GM19324 (cell line): ENCODE data around the gene NHLH2.

Source experiments
- ATAC-seq: cut with Tn5 transposase; IDR thresholded peaks from one replicate; pipeline ENCODE4 v1.9.1; 2021; ENCODE audit warnings: mild to moderate bottlenecking, moderate library complexity; ENCODE audit not compliant: unreplicated experiment, low FRiP score

The NHLH2 gene

DNA sequence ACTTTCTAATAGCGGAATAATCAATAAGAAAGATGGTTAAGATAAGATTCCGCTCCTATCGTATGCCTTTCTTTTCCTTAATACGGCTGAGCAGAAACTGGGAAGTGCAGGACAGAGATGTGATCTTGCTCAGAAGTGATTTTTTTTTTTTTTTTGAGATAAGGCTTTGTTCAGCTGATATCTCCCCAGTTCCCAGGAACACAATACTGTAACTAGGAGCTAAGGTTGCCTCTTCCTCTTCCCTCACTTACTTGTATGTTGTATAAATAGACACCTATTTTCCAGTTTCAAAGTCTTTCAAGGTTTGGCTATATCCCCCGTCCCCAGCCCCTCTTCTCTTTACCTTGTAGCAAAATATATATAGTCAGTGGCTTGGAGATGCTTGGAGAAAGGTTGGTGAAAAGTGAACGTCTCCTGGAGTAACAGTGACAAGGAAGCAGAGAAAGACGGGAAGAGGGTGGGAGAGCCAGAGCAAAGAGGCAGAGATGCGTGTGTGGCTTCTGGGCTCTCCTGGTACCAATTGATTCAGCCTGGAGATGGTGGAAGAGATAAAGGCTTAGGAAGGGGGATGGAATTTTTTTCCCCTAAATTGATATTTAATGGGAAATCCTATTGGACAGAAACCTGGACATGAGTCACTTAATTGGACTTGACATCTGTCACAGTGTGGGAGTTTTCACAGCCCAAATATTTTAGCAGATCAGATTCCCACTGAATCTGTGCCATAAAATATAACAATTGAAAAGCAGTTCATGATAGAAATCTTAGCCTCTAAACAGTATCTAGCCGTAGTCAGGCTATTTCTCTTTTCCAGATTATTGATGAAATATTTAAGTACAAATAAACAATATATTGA, at the start of gene NHLH2:
Gene NHLH2 (minus strand): TSS at position 522 of the 856 bp plus-strand sequence. CDS start 2,754 bp downstream, outside the sequence.
- no peak for ATAC-seq

DNA sequence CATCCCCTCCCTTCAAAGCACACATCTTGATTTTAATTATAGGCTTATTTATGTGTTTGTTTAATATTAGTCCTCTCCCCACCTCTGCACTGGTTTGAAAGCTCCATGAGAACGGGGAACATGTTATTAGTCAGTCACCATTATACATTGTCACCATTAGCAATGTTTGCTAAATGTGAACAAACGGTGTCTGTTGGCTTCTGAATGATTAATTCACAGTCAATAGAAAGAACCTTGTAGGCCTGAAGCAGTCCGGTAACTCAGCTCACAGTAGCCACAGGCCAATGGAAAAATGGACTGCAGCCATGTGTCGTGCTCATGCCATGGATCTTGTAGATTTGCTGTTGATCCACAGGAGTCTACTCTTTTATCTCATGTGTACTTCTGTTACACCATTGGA, 49.7 kb upstream of the NHLH2 start:
- no peak for ATAC-seq

DNA sequence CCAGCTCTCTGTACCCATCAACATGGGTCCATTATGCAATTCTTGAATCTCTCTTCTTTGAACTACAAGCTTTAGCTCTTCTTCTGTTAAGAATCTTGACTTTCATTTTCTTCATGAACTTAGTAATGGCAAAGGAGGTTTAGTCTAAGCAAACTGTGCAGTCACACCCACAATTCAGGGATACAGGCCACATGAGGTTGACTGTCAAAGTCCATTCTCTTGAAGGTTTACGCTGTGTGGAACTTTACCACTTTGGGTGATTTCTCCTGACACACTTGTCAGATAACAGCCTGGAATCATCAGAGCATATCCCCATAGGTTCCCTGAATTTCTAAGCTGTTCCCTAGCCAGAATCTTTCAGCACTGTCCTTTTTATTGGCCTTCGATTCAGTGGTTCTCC, 48.0 kb upstream of the NHLH2 start:
- no peak for ATAC-seq

DNA sequence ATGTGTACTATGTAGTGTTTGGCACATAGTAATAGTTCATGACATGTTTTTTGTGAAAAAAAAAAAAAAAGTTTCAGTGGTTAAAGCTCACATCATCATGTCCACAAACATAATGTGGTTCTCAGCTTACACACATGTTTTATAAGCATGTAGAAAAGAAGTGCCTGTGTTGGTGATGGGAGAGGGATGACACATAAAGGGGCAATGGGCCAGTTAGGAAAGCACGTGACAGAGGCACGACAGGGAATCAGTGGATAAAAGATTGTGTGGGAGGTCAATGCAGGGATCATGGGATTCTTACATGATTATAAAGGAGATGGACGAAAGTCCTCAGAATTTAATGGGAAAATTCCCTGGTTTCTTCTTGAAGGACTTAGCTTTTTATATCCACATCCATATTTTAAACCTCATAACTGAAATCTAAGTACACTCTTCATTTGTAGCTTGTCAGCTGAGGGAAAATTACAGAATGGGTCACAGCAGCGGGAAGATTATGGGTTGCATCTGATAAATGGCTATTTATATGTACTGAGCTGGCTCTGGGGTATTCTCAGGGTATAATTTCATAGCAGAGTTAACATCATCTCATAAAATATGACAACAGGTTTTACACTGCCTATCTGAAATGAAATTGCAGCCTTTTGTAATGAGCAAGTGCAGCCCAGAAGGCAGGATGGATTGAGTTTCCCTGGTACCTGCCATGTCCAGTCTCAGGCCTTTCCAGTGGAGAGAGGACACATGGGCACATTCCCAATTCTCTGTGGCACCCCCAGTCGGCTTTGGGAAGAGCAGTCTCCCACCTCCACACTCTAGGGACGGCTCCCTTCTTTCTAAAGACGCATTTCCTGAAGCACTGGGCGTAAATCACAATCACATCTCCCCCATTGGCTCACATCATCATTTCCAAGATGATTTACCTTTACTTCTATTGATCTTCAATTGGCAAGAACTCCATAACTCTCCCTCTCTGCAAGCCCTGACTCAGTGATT, 42.3 kb upstream of the NHLH2 start:
- ATAC-seq: no peak

DNA sequence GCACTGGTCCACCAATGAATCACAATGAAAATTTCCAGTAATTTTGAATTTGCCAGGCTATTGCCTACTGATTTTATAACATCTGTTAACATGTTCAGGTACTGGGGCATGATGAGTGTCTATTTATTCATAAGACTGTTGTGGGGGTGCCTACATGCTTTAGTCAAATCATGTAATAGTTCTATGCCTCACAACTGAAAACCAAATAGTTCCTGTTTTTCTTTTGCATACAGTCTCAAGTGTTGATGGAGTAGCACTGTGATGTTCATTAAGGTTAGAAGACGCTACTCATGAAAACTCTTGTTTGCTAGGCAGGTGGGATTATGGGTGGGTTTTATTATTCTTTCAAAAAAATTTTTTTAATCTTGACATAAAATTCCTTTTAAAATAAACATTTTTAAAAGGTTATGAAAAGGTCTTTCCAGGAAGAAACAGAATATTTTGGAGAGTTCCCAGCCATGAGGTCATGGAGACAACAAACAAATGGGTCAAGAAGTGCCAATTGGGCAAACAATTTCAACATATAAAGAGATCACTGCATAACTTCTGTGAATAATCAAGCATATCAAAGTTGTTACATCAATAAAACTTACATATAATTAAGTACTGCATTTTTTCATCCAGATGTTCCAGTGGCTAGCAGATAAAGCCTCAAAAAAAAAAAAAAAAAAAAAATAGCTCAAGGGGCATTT, 40.2 kb upstream of the NHLH2 start:
- no peak for ATAC-seq

DNA sequence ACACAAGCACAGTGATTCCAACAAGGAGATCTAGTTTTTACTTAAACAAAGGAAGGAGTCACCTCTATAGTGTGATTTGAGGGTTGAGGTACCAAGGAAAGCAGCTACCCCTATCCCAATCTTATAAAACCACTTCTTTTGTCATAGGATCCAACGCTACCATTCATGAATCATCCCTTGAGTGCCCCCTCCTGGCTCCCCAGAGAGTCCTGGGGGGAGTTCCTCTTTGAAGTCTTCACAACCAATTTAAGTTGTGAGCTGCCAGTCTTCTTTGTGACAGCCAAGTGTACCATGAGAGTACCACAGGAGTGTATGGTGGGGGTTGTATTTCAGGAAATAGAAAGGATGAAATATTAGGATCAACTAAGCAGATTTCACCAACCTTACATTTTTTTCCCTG, 39.1 kb upstream of the NHLH2 start:
- no peak for ATAC-seq

DNA sequence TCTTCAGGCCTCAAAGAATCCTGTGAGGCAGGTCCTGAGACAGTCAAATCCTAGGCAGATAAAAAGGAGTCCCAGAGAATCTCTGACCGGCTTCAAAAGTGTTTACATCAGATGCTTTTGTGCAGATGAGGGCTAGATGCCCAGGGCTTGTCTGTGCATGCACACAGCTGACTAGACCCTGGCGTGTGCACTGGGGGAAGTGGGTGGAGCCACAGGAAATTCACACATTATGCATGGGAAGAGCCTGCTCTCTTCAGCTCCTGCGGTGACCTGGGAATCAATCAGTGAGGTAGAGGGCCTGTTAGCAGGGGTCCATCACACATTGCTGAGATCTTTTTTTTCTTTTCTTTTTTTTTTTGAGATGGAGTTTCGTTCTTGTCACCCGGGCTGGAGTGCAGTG, 36.6 kb upstream of the NHLH2 start:
- no peak for ATAC-seq

DNA sequence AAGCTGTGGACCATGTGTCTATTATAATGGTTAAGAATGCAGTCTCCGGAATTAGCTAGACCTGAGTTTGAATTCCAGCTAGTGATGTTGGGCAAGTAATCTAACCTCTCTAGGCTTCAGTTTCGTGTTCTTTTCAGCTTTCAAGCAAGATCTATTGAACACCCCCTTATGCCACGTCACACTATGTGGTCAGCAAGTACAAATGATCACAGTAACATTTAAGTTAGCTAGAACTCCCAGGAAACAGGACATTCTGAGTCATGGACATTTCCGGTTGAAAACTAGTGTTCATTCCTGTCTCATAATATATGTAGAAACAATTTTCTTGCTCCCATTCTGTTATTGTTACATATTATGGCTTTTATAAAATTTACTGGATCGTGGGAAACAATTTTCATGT, 34.0 kb upstream of the NHLH2 start:
- no peak for ATAC-seq

DNA sequence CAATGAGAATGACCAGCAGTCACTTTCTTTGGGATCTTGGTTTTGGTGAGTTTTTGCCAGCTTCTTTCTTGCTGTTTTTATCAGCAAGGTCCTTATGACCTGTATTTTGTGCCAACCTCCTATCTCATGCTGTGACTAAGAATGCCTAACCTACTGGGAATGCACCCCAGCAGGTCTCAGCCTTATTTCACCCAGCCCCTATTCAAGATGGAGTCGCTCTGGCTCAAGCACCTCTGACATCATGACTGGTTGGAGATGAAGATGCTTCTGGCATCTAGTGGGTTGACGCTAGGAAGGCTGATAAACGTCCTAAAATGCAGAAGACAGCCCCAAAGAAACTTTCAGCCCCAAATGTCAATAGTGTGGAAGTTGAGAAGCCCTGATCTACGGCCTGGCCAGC, 33.6 kb upstream of the NHLH2 start:
- ATAC-seq: no peak

DNA sequence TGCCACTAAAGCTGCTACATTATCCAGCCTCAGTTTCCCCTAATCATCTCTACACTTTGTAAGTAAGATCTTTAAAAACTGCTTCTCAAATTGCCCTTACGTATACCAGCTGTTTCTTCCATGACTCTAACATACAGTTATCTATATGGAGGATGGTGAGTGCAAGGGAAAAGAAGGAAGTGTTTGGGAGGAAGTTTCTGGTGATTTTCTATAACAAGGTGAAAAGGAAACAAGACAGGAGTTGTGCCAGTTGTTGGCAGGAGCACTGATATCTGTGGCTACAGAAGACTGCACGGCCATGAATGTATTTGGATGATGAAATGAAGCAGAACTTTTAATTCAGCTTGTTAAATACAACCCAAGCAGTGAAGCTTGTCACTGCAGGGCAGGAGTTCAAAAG, 32.3 kb upstream of the NHLH2 start:
- no peak for ATAC-seq

DNA sequence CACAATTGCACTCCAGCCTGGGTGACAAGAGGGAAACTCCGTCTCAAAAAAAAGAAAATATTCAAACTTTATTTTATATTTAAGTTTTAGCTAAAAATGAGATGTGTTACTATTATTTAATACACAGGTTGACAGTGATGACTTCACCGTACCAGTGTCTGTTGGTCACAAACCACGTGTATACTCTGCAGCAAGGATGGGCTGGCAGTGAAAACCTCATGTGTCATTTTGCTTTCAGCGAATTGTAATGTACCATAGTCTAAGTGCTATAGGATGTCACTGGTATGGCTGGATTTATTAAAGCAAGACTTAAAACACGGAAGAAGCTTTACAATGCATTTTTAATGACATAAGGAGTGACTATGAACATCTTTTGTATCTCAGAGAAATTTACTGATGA, 28.1 kb upstream of the NHLH2 start:
- no peak for ATAC-seq

DNA sequence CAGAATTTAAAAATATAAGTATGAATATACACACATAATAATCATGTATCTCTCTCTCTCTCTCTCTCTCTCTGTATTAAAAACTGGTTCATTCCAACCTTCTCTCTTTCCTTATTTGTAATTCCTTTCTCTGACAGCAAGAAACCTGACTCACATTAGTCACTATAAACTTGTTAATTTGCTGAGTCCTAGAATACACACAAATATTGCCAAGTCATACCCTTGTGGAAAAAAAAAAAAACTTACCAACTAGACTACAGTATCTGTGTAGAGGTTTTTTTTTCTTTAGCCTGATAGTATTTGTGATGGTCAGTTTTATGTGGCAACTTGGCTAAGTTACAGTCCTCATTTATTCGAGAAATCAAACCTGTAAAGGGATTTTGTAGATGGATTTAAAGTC, 26.3 kb upstream of the NHLH2 start:
- ATAC-seq: no peak

DNA sequence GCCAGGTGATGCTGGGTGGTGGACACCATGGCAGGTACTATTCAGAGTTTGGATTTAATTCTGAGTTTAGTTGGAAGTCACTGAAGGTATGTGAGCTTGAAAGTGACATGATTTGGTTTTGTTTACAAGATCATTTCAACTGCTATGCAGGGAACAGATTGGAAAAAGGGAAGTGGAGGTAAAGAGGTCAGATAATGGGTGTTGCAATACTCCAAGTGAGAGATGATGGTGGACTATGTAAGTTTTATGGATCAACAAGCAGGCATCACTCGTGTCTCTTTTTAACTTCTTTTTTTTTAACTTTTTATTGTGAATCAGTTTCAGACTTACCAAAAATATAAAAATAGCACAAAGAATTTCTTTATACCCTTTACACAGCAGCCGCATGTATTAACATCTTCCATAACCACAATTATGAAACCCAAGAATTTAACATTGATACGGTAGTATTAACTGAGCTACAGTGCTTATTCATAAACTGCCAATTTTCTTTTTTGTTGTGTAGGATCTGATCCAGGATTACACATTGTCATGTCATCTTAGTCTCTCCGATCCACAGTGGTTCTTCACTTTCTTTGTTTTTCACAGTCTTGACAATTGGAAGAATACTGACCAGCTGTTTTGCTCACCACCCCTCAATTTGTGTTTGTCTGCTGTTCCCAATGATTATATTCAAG, 24.9 kb upstream of the NHLH2 start:
- no peak for ATAC-seq

DNA sequence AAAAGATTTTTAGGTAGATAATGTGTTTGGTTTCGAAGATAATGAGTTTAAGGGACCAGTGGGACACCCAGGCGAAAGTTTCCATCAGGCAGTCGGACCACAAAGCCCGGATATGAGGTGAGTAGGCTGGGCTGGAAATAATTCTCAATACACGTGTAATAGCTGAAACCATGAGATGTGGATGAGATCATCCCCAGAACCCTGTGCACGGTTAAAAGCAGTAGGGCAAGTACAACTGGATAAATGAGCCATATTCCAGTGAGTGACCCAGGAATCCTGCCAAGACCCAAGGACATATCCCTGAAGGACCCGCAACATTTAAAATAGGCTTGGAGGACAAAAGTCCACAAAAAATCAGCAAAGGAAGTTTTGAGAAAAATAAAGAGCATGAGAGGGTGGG, 21.5 kb upstream of the NHLH2 start:
- no peak for ATAC-seq

DNA sequence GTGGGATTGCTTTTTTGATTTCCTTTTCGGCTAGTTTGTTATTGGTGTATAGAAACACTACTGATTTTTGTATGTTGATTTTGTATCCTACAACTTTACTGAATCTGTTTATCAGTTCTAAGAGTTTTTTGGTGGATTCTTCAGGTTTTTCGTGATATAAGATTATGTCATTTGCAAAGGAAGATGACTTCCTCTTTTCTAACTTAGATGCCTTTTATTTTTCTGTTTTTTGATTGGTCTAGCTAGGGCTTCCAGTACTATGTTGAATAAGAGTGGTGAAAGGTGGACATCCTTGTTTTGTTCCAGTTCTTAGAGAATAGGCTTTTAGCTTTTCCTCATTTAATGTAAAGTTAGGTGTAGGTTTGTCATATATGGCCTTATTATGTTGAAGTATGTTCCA, 13.1 kb upstream of the NHLH2 start:
- ATAC-seq: no peak

DNA sequence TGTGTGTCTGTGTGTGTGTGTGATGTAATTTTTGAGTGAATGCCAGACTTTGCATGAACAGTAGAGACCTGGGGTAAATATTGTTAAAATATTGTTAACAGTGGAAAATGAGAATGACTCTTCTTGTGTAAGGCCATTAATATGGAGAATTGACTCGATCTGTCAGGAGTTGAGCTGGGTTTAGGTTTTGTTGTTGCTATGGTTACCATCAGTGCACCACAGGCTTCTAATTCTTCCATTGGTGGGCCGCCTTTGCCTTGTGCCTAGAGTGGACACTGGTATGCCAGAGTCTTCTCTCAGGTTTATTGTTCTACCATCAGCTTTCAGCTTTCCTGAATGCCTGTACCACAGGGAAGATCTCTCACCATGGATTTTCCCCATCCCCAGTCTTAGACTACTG, 10.0 kb upstream of the NHLH2 start:
- no peak for ATAC-seq

DNA sequence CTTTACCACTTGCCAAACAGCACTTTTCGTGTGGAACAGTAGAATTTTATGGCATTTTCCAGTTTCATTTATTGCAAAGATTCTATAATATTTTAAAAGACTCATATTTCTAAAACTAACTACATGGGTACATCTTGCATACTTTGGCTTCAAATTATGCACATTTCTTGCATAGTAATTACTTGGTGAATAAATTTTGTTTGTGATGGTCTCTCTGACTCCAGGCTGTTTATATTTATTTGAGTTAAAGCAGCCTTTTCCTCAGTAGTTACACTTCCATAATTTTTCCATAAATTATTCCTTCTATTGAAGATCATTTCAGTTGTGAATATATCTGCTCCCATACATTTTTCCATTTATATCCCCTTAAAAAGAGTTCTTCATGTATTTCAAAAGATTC, 6.9 kb upstream of the NHLH2 start:
- ATAC-seq: no peak

DNA sequence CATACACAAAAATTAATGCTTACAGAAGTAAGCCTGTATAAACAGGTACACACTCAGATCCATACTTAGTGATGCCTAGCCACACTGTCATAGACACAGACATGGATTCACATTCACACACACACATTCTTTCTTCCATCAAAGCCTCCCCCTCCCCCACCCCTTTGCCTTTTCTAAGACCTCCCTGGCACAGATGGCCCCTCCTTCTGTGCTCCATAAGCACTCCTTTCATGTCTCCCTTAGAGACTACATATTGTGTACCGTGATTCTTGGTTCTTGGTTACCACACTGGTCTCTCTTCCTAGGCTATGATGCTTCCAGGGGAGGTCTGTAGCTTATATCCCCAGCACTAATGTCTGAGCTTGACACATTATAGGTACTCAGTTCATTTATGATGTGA, 2.0 kb upstream of the NHLH2 start:
- ATAC-seq: no peak

DNA sequence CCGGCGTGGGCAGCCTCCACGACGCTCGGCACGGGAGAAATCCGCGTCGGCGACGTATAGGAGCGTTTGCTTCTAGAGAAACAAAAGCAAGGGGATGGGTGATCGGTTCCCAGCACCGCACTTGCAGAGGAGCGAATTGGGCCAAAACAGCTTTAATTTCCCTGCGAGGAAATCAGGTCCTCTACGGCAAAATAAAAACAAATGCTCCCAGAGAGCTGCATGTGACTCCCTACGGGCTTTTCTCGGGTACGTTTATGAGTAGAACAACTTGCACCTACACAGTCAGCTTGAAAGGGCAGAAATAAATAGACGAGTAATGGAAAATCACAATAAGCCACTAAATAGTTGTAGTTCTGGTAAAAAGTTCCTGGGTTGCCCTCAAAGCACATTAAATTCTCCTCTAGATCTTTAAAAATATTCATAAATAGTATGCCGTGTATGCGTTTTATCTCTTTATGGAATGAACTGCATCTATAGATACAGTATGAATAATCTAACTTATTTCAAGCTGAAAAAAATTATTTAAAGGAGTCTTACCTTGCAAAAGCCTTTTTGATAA, 1.2 kb downstream of the NHLH2 start:
- no peak for ATAC-seq

DNA sequence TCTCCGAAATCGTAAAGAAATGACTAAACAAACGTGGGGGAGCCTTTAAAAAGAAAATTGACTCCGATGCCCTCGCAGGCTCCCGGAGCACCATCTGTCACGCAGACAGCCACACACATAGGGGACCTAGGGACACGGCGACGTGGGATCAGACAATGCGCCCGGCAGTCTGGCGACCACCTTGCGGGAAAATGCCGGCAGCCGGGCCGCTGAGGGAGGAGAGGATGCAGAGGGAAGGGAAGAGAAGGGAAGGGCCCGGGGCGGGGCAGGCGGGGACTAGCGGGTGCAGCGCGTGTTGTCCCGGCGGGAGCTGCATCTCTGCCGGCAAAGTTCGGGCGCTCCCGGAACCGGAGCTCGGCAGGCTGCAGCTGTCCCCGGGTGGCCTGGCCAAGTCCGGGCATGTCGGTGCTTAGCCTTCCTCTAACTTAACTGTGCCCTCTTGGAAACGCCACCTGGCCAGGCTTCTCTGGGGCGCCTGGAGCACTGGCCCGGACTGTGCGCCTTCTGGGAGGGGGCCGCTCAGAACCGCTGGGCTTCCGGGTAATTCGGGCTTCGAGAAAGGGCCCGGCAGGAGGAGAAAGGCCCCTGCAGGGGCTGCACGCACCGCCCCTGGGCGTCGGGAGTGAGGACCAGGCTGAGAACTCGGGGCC, 1.8 kb downstream of the NHLH2 start:
- no peak for ATAC-seq
